ENCODE measurements around the gene LRRN1. TPM values are rescaled to one million over a fixed set of nuclear protein-coding genes. Genes with fewer than 3 reads are reported as not detected.

The LRRN1 gene
- total RNA-seq, 6 donors from 2014 or later: 1.0 to 4.8 (median 2.1) TPM

- ATAC-seq (ENCODE audit: low FRiP score in 2 of 2): no peak
- H3K36me3 ChIP-seq: no peaks in the 10 kb centered on the region
- H3K27ac ChIP-seq: no peak overlapping the region
- no peaks in the 10 kb centered on the region for H3K27me3 ChIP-seq
- H3K4me1 ChIP-seq: peaks cover 12 to 18% (median 15%) of the 10 kb centered on the region in 4 donors
- 90 to 94% methylated on average over 2 of the region's 2 CpGs for WGBS, 2 donors
- no peak for TF ChIP-seq POLR2A (IDR thresholded peaks at IDR 0.05)
- no peak for TF ChIP-seq CTCF (IDR thresholded peaks at IDR 0.05)
- TF ChIP-seq POLR2AphosphoS5 (IDR thresholded peaks at IDR 0.05): no peak
- TF ChIP-seq EP300 (IDR thresholded peaks at IDR 0.05): no peak
- no peak for DNase-seq
- no peak overlapping the region for H3K4me3 ChIP-seq
- H3K9me3 ChIP-seq: no peaks in the 10 kb centered on the region
These were observed 5.3 kb downstream of the LRRN1 start for GRCh38 chr3:3804560-3804959.

GRCh38 chr3:3806092-3806491 is 6.9 kb downstream of the LRRN1 start:
- 87% methylated on average over 5 to 7 of the region's 7 CpGs for WGBS, 2 donors

GRCh38 chr3:3806856-3807255 is 7.6 kb downstream of the LRRN1 start:
- Histone ChIP-seq H3K4me3 (no peak overlapping the region), H3K36me3 (no peaks in the 10 kb centered on the region), H3K4me1 (no peaks in the 10 kb centered on the region), H3K27me3 (no peaks in the 10 kb centered on the region), H3K9me3 (no peaks in the 10 kb centered on the region), H3K27ac (no peak overlapping the region)
- WGBS, 2 donors: 81 to 84% methylated on average over 6 of the region's 6 CpGs
- DNase-seq (no peak), ATAC-seq (ENCODE audit: low FRiP score in 2 of 2) (no peak)
- TF ChIP-seq CTCF (IDR thresholded peaks at IDR 0.05): no peak
- no peak for TF ChIP-seq POLR2A (IDR thresholded peaks at IDR 0.05)
- no peak for TF ChIP-seq EP300 (IDR thresholded peaks at IDR 0.05)
- no peak for TF ChIP-seq POLR2AphosphoS5 (IDR thresholded peaks at IDR 0.05)

More at GRCh38 chr3:3806092-3806491, 6.9 kb downstream of the LRRN1 start:
- ATAC-seq (ENCODE audit: low FRiP score in 2 of 2) (no peak), DNase-seq (no peak)
- no peak overlapping the region for H3K27ac ChIP-seq
- H3K4me3 ChIP-seq: no peak overlapping the region
- no peak for TF ChIP-seq CTCF (IDR thresholded peaks at IDR 0.05)
- TF ChIP-seq POLR2AphosphoS5 (IDR thresholded peaks at IDR 0.05): no peak
- TF ChIP-seq POLR2A (IDR thresholded peaks at IDR 0.05): no peak
- no peak for TF ChIP-seq EP300 (IDR thresholded peaks at IDR 0.05)
- peaks cover 0 to 2% (median 1%) of the 10 kb centered on the region in 4 donors for H3K4me1 ChIP-seq
- H3K27me3 ChIP-seq: no peaks in the 10 kb centered on the region
- H3K36me3 ChIP-seq: no peaks in the 10 kb centered on the region
- H3K9me3 ChIP-seq: no peaks in the 10 kb centered on the region

GRCh38 chr3:3813013-3813412 is 13.8 kb downstream of the LRRN1 start:
- ATAC-seq (ENCODE audit: low FRiP score in 2 of 2) (no peak), DNase-seq (no peak)
- Histone ChIP-seq H3K4me3 (no peak overlapping the region), H3K27ac (no peak overlapping the region), H3K9me3 (no peaks in the 10 kb centered on the region), H3K27me3 (no peaks in the 10 kb centered on the region), H3K36me3 (no peaks in the 10 kb centered on the region), H3K4me1 (no peaks in the 10 kb centered on the region)
- TF ChIP-seq POLR2AphosphoS5 (IDR thresholded peaks at IDR 0.05) (no peak), CTCF (IDR thresholded peaks at IDR 0.05) (no peak), EP300 (IDR thresholded peaks at IDR 0.05) (no peak), POLR2A (IDR thresholded peaks at IDR 0.05) (no peak)
- 87 to 92% methylated on average over 5 of the region's 5 CpGs for WGBS, 2 donors

- no peak overlapping the region for H3K27ac ChIP-seq
- no peak overlapping the region for H3K4me3 ChIP-seq
- H3K4me1 ChIP-seq: no peaks in the 10 kb centered on the region
- TF ChIP-seq CTCF (IDR thresholded peaks at IDR 0.05) (no peak), POLR2A (IDR thresholded peaks at IDR 0.05) (no peak), EP300 (IDR thresholded peaks at IDR 0.05) (no peak), POLR2AphosphoS5 (IDR thresholded peaks at IDR 0.05) (no peak)
- H3K9me3 ChIP-seq: no peaks in the 10 kb centered on the region
- H3K27me3 ChIP-seq: no peaks in the 10 kb centered on the region
- 80 to 86% methylated on average over 1 of the region's 1 CpG for WGBS, 2 donors
- H3K36me3 ChIP-seq: no peaks in the 10 kb centered on the region
- ATAC-seq (ENCODE audit: low FRiP score in 2 of 2) (no peak), DNase-seq (no peak)
These were observed 16.0 kb downstream of the LRRN1 start for GRCh38 chr3:3815206-3815605.
